ENCODE data around the gene DIP2C. TPM values are rescaled to one million over a fixed set of nuclear protein-coding genes. Genes with fewer than 3 reads are reported as not detected.
"Not testable (repeated sequence)": the region's sequence is repeated elsewhere in the genome, so short reads cannot be mapped to it uniquely, and the experiment has no call there.

Gene DIP2C
- total RNA-seq, 1 donor from 2014 or later: 38.5 TPM

DNA sequence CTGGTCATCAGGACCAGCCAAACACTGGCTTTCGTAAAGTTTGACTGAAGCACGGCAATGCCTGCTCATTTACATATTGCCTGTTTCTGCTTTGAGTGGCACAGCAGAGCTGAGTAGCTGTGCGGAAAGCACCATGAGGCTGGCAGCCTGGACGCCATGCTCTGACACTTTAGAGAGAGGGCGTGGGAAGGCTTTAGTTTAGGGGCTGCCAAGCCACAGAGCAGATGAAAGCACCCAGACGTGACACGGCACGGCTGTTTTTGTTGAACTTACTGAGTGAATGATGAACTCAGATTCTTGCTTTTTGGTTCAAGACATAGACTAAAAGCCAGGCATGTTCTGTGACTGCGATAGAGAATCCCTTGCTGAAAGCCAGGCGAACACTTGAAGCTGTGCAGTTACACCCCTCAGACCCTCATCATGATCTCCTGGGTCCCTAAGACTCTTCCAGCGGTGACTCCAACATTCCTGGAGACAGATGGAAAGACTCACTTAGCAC is 372.1 kb downstream of the DIP2C start:
- no peak for DNase-seq (ENCODE audit: low spot score)

GRCh38 chr10:316390-316789 is 373.1 kb downstream of the DIP2C start:
- DNase-seq (ENCODE audit: low spot score): no peak

DNA sequence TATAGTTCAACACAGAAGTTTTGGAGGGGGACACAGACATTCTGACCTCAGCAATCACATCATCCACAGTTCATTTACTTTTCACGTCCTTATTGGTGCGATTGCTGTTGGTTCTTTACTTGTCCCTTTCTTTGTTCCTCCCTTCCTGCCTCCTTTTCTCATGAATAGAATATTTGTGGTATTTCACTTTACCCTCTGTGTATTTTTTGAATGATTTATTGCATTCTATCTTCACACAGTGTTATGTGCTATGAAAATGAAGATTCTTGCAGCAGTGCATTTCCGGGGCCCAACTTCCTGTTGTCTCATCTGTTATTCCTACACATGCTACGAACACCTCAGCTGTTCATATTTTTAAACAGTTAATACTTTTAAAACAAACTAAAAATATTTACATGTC is 374.6 kb downstream of the DIP2C start:
- no peak for DNase-seq (ENCODE audit: low spot score)

GRCh38 chr10:314381-314780 is 375.1 kb downstream of the DIP2C start:
- DNase-seq (ENCODE audit: low spot score): no peak

GRCh38 chr10:311901-312665 is 377.4 kb downstream of the DIP2C start:
- no peak for DNase-seq (ENCODE audit: low spot score)

DNA sequence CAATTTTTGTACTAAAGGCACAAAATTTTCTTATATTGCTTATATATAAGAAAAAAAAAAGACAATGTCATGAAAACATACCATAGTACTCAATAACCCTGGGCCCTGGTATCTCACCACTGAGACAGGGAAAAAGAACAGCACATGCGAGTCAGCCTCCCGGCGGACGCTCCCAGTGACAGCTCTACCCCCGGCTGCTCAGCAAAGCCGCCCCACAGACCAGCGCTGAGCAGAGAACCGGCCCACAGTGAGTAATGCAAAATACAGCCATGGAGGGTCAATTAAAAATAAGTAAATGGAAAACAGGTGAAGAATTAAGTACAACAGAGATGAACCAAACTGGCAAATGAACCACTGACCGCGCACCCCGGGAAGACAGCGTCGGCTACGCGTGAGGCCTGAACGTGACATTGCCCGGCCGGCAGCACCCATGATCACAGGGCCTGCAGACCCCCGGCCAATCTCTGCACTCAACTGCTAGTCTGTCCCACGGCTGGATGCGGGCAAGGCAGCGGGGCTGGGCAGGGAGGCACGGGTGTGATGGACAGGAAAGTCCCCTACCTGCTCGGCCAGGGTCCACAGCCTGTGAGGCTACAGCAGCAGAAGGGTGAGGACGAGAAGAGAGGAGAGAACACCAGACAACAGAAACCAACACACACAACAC is 378.4 kb downstream of the DIP2C start:
- no peak for DNase-seq (ENCODE audit: low spot score)

DNA sequence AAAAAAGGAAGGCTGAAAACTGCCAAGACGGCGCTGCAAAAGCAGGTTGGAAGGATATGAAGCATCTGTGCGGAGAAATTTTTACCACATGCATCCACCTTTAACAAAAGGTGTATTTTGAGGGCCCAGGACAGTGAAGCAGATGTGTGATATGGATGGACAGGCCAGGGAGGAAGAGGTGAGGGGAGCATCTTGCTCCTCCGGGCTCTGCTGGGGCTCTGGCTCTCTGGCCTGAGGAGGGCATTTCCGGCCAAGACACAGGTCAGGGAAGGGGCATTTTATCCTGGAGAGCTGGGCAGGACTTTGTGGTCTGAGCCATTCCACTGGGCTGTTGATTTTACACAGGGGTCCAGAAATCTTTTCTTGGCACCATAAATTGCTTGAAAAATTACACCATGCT is 379.1 kb downstream of the DIP2C start:
- DNase-seq (ENCODE audit: low spot score): no peak

DNA sequence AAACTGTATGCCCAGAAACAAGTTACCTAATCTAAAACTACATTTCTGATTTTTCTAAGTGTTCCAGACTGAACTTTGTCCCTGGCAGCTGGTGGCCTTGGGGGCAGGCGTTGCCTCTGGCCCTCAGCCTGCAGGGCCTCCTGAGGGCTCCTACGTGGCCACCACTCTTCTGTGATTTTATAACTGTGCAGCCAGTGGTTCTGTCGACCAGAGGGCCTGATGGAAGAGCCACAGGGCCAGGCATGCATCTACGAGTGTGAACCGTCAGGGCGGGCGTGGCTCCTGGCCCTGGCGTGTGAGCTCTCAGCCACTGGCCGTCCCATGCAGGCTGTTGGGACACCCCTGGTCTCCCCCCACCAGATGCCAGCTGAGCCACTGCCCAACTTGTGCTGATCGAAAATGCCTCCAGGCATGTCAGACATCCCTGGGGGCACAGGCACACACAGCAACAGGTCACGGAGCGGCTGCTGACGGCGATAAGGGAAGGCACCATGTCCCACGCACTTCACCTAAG is 380.8 kb downstream of the DIP2C start:
- DNase-seq (ENCODE audit: low spot score): no peak

DNA sequence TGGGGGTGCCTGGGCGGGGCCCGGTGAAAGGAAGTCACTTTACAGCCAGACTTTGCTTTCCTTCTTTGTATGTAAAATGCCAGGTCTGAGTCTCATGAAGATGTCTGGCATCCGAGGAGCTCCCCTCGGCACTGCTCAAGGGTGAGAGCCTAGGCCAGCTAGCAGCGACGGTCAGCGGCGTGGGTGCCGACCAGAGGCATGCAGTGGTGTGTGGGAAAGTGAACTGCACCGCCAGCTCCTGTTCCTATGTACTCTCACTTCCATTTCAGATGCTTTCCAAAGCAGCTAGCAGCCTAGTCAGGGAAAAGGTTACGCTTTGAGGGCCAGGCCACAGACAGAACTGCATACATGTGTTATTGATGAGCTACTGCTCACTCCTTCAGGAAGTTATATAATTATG is 381.4 kb downstream of the DIP2C start:
- no peak for DNase-seq (ENCODE audit: low spot score)

GRCh38 chr10:307659-308058 is 381.8 kb downstream of the DIP2C start:
- DNase-seq (ENCODE audit: low spot score): no peak

- DNase-seq (ENCODE audit: low spot score): no peak
Measured at GRCh38 chr10:306675-307185, 382.7 kb downstream of the DIP2C start.

DNA sequence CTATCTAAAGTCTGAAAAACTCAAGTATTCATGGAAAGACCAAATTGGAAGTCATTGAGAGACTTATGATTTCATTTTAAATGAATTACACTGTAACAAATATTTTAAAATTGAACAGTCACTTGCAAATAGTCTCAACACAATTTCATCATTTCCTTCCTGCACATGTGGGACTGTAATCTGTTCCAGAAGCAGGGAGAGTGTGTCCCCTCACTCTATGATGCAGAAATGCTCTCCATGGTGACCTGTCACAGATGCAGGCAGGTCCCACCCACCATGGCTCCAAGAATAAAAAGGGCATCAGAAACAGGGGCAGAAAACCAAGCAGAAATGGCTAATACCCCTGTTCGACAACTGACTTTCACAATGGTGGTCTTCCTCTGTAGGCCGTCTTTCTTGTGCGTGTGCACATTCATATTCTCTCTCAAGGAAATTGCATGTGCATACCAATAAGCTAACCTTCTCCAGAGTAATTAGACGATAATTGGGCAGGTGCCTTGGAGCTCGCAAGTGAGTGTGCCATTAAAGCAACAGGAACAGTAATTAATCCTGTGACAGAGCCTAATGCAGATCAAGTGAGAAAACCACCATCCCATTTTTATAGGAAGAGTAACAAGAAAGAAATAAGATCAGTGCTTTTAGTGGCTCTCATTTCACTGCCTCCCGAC is 383.3 kb downstream of the DIP2C start:
- no peak for DNase-seq (ENCODE audit: low spot score)

DNA sequence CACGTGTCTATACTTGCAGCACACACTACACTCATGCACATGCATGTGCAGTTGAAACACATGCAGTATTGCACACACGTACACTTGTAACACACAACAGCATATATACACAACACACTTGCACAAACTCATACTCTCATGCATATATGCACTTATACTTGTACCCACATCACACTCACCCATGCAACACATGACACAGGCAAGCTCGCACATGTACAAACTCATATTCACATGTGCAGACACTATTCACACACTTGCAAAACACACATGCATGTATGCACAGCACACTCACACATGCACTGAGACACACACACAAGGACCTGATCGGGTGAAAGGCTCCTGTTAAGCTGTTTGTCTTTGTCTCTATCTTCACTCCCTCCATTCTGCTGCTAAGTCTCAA is 384.4 kb downstream of the DIP2C start:
- no peak for DNase-seq (ENCODE audit: low spot score)

DNA sequence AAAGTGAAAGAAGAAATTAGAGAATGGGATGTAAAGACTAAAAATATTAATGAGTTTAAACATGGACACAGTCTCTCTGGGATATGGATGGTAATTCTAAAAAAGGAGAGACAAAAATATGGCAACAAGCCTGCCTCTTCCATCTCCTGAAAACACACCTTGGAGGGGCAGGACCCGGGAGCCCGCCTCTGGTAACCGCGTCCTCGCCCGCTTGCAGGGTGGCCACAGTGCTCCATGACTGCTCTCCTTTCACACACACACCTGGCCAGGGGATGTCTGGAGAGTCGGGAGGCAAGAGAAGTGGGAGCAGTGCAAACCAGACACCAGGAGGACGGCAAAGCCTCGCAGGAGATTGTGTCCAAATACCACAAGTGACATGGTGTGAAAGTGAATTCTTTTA is 387.9 kb downstream of the DIP2C start:
- DNase-seq (ENCODE audit: low spot score): no peak

DNA sequence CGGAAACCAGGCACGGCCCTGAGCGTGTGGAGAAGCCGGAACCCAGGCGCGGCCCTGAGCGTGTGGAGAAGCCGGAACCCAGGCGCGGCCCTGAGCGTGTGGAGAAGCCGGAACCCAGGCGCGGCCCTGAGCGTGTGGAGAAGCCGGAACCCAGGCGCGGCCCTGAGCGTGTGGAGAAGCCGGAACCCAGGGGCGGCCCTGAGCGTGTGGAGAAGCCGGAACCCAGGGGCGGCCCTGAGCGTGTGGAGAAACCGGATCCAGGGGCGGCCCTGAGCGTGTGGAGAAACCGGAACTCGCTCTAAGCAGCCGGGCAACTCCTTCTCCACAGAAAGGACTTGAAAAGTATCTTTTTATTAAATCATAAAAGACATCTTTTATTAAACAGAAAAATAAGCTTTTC is 388.9 kb downstream of the DIP2C start:
- DNase-seq (ENCODE audit: low spot score): not testable (repeated sequence)

GRCh38 chr10:299969-300368 is 389.5 kb downstream of the DIP2C start:
- no peak for DNase-seq (ENCODE audit: low spot score)

DNA sequence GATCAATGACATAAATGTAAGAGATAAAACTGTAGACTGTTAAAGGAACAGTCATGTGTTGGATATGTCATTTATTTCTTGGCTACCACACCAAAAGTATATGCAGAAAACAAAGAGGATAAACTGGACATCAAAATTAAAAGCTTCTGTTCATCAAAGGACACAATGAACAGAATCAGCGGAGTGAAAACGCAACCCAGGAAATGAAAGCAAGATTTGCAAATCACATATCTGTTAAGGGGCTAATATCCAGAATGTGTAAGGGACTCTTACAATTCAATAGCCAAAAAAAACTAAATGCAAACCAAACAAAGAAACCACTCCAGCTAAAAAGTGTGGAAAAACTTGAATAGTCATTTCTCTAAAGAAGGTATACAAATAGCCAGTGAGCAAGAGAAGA is 390.0 kb downstream of the DIP2C start:
- no peak for DNase-seq (ENCODE audit: low spot score)

GRCh38 chr10:298033-298432 is 391.4 kb downstream of the DIP2C start:
- no peak for DNase-seq (ENCODE audit: low spot score)

- DNase-seq (ENCODE audit: low spot score): no peak
Measured at GRCh38 chr10:297567-297966, 391.9 kb downstream of the DIP2C start.

DNA sequence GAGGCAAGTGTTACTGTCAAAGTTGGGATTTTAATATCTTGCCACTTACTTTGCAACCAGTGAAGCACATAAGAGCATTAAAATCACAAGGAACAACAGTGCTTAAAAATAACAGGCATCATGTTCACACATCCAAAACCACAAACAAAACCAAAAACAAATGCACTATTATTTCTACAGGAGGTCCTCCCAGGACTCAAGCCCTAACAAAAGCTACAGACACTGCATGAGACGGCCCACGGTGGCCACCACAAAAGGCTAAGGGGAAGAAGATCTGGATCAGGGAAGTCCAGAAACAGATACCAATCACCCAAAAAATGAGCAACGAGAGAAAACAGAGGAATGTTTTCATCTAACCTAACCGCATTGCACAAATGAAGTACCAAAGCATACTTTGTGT is 395.8 kb downstream of the DIP2C start:
- no peak for DNase-seq (ENCODE audit: low spot score)

DNA sequence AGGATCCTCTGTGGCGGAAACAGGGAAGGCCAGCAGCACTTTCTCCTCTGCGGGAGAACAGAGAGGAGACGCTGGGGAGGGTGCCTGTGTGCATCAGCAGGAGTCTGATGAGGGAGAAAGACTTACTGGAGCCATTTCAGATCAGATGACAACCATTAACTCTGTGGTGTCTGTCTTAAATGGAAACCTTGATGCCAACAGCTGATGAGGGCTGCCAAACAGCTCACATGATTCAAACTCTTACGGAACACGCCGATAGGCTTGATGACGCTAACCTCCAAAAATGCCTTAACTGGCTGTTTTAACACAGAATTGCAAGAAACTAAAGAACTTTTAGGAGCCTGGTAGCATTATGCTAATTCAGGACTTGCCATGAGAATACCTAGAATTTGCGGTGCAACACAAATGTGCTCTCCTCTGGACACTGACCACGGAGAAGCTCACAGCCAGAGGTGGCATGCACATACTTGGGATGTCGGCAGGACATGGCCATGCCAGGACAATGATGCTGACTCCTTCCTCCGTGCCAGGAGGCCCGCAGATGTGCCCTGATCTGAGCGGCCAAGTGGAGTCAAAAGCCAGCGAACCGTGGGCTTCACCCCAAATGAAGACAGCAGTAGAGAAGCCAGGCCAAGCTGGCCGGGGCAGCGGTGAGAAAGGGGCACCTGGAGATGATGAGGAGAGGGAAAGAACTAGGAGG is 399.3 kb downstream of the DIP2C start:
- DNase-seq (ENCODE audit: low spot score): no peak
